HG03520 (cell line): ENCODE measurements around the gene LYSMD1.
"Not testable (repeated sequence)": the region's sequence is repeated elsewhere in the genome, so short reads cannot be mapped to it uniquely, and the experiment has no call there.

Experiments used
- ATAC-seq: cut with Tn5 transposase; IDR thresholded peaks from one replicate; pipeline ENCODE4 v1.9.1; 2021; ENCODE audit warnings: mild to moderate bottlenecking, moderate library complexity; ENCODE audit not compliant: unreplicated experiment

Gene LYSMD1, protein sequence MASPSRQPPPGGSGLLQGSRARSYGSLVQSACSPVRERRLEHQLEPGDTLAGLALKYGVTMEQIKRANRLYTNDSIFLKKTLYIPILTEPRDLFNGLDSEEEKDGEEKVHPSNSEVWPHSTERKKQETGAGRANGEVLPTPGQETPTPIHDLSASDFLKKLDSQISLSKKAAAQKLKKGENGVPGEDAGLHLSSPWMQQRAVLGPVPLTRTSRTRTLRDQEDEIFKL

DNA sequence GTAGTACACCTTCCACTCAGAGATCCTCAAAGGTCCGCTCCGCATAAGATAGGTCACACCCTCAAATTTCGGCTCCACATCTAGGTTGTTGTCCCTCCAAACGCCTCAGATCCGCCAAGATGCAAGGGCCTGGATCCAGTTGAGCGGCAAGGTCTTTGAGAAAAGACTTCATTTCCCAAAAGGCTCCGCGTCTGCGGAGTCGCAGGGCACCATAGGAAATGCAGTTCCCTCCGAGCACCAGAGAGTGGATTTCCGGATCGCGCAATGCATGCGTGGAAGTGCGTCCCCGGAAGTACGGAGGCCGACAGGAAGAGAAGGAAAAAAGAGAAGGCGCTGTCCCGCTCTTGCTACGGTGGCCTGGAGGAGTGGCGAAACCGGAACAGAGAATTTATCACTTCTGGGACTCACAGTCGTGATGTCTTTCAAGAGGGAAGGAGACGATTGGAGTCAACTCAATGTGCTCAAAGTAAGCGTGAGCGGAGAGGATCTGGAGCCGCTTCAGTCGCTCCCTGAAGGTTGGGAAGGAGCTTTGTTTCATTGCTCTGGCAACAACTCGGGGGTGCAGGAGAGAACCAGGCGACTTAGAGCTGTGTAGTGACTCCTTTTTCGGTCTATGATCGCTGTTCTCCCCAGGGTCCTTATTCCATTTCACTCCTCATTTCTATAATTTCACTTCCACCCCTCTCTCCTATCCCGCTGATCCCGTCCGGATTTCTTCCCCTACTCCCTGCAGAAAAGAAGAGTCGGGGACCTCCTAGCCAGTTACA lies at the start of gene LYSMD1, which contains the start of gene SCNM1:
TSS of gene LYSMD1 (minus strand) at position 165 of the 767 bp plus-strand sequence. CDS start 644 bp downstream, outside the sequence.
TSS of gene SCNM1 (plus strand) at position 407 of the 767 bp plus-strand sequence. CDS start at position 416, 9 bp downstream.
- peak; percentile 85 for ATAC-seq

DNA sequence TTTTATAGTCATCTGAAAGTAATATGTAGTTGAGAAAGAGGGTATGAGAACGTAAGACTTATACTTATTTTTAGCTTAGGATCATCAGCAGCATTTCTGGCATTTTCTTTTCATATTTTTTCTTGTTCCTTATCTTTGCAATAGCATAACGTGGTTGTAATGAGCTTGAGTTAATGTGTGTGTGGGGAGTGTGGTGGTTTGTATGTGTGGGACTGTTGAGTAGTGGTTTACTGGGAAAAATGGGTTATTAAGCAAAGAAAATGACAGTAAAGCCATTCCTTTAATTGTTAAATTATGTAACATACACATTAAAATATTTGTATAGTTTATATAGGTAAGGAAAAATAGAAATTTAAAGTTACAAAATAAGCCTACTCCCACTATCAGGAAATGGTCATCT lies 47.9 kb upstream of the LYSMD1 start:
- ATAC-seq: no peak

DNA sequence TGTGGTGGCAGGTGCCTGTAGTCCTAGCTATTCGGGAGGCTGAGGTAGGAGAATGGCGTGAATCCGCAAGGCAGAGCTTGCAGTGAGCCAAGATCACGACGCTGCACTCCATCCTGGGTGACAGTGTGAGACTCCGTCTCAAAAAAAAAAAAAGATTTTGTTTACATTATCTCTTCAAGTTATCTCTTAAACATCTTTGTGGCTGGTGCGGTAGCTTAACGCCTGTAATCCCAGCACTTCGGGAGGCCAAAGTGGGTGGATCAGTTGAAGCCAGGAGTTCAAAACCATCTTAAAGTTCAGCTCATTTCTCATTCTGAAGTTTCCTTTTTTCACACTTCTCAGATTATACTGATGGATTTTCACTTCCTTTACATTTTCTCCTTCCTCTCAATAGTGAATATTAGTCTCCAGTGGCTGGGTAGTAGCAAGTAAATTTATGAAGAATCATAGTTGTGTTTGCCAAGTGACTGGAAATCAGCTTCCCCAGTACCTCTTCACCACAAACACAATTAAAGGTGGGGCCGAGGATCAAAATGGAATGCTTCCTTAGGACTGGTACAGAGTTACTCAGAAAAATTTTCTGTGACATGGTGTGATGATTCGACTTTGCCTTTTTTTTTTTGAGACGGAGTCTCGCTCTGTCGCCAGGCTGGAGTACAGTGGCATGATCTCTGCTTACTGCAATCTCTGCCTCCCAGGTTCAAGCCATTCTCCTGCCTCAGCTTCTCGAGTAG lies 46.4 kb upstream of the LYSMD1 start:
- no peak for ATAC-seq

DNA sequence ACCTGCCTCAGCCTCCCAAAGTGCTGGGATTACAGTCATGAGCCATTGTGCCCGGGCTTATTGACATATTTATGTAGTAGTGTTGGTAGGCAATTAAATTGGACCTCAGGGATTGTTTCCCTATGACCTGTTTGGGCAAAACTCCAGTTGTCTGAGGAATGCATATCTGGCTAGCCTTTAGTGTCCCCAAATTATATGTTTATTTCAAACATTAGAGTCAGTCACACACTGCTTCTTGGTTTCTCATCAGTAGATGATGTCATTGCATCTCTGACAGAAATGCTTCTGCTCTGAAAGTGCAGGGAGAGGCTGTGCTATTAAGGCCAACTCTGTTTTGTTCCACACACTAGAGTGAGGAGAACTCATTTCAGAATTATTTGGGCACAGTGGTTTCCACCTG lies 45.1 kb upstream of the LYSMD1 start:
- ATAC-seq: no peak

DNA sequence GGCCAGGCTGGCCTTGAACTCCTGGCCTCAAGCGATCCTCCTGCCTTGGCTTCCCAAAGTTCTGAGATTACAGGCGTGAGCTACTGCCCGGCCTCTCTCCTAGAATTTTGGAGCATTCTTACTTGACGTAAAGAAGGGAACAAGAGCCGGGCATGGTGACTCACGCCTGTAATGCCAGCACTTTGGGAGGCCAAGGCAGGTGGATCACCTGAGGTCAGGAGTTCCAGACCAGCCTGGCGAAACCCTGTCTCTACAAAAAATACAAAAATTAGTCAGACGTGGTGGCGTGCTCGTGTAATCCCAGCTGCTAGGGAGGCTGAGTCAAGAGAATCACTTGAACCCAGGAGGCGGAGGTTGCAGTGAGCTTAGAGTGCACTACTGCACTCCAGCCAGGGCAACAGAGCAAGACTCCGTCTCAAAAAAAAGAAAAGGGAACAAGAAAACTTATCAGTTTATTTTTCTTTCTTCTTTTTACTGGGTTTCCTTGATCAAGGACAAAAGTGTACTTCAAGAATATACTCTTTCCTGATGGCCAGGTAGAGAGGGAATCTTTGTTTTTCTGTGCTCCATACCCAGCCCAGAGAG lies 39.8 kb upstream of the LYSMD1 start:
- ATAC-seq: not testable (repeated sequence)

DNA sequence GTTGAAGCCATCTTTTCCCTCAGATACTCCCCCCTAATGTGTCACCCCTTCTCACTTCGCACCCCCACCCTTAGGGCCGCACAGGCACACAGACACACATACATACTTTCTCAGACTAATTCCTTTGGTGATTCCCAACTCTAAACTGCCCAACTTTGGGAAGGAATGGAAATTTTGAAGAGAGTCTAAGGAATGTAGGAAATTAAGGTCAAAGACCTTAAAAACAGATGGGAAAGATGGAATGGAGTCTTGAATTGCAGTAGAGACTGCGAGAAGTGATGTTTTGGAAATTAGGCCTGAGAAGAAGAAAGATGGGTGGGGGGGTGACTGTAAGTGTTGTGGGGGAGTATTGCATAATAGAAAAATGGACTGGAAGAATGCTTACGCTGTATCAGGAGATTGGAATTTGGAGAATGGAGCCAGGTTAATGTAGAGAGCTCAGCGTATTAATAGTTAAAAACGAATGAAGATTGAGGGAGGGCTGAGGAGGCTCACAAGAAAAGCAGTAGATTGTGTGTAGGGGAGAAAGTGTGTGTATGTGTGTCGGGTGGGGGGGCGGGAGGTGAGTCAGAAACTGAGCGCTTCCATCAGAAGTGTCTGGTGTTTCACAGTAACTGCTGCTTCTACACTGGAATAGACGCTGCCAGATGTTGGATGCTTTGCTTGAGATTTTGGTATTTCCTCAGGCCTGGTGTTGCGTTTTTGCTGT lies 34.3 kb upstream of the LYSMD1 start:
- no peak for ATAC-seq

DNA sequence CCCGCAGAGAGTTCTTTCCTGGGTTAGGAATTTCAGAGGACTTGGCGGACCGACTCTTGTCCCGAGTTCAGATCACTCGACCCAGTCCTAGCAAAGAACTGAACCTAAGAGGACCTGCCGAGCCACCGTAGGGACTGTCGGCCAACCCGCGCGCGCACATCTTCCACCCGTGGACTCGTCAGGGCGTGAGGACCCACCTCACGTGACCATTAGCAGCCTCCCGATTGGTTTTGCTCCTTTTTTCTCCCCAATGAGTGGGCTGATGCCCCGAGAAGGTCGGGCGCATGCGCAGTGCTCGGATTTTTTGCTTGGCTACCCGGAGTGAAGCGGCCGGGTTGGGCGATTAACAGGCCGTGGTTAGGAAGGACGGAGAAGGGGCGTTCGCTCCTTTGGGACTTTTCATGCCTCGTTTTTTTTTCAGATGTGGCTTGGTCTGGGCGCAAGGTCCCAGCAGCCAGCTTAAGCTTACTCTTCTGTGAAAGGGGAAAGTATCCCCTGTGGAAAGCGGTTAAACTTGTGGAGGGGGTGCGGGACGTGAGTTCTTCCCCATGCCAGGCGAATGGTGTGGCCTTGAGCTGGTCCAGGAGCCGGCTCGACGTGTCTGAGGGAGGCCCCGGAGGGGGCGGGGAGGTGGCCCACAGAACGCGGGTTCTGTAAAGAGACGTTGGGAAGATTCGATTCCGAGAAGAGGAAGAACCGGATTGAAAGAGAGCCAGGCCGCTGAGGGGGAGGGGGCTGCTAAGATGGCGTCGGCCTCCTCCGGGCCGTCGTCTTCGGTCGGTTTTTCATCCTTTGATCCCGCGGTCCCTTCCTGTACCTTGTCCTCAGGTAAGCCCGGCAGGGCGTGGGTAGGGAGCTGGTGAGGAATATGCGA lies 32.8 kb upstream of the LYSMD1 start, which contains the start of gene PIP5K1A:
TSS of gene PIP5K1A (plus strand) at position 299 of the 874 bp plus-strand sequence. CDS start at position 744, 445 bp downstream.
- peak; percentile 84 for ATAC-seq

DNA sequence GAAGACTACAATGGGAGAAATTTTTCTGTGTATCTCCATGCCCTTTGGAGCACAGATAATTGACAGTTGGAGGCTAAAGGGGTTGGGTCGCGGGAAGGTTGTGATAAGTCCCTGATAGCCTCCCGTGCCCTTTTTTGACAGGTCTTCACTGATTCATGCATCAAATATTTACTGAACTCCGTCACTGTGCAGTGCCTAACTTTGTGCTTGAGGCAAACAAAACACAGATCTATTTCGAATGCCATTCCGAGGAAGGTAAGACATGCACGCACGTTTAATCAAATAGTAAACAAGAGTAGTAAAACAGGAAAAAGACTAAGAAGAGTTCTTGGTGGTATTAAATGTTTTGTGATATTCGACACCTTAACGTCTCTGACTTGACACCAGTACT lies 32.2 kb upstream of the LYSMD1 start:
- no peak for ATAC-seq

DNA sequence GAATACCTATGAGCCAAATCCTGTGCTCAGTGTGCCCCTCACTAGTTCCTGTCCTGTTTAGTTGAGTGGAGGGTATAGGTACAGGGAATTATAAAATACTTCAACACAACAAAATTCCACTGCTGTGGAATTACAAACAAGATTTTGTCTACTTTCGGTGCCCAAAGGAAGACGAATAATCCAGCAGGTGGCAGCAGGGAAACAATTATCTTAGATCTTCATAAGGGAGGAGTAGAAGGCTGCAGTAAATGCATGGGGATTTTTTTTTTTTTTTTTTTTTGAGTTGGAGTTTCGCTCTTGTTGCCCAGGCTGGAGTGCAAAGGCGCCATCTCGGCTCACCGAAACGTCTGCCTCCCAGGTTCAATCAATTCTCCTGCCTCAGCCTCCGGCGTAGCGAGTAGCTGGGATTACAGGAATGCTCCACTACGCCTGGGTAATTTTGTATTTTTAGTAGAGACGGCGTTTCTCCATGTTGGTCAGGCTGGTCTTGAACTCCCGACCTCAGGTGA lies 30.6 kb upstream of the LYSMD1 start:
- ATAC-seq: no peak

DNA sequence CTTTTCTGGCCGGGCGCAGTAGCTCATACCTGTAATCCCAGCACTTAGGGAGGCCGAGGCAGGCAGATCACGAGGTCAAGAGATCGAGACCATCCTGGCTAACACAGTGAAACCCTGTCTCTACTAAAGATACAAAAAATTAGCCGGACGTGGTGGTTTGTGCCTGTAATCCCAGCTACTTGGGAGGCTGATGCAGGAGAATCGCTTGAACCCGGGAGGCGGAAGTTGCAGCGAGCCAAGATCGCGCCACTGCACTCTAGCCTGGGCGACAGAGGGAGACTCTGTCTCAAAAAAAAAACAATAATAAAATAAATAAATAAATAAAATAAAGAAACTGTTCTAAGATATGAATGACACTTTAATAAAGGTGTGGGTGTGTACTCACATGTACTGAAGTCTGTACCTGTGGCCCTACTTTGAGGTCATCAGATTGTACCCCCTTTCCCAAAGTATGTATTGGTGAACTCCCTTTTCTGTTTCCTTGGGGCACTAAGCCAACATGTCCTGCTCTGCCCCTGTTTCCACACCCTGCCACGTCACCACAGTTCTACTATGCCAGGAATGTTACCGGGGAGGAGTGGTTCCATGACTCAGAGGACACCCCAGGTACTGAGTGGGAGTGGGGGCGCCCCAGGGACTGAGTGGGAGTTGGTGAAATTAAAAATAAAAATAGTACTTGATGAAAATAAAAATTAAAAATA lies 29.3 kb upstream of the LYSMD1 start:
- ATAC-seq: not testable (repeated sequence)

DNA sequence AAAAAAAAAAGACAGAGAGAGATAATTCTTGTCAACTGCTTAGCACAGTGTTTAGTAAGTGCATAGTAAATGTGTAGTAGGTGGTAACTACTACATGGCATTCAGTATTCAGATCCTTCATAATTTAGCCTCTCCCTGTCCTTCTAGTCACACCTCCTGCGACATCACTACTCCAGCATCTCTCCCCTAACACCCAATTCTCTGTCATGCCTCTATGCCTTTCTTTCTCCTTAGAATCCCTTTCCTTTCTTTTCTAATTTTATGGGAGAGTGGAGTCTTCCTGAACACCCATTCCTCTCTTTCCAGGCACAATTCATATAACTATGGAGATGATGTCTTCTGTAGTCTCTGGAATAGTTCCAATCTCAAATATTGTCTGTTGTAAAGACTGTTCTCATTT lies 28.2 kb upstream of the LYSMD1 start:
- ATAC-seq: no peak

DNA sequence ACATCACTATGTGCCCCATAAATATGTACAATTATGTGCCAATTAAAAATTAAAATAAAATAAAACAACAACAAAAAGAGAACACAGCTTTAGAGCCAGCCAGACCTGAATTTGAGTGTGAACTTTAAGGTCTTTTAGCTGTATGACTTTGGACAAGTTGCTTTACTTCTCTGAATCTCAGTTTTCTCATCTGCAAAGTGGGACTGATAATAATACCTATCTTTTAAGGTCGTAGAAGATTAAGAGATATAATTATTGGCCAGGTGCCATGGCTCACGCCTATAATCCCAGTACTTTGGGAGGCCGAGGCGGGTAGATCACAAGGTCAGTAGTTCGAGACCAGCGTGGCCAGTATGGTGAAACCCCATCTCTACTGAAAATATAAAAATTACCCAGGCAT lies 27.6 kb upstream of the LYSMD1 start:
- no peak for ATAC-seq

DNA sequence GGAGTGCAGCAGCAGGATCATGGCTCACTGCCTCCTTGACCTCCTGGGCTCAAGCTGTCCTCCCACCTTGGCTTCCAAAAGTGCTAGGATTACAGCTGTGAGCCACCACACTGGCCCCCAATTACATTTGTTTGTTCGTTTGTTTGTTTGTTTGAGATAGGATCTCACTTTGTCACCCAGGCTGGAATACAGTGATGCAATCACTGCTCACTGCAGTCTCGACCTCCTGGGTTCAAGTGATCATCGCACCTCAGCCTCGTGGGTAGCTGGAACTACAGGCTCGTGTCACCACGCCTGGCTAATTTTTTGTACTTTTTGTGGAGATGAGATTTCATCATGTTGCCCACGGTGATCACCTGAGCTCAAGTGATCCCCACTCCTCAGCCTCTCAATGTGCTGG lies 26.3 kb upstream of the LYSMD1 start:
- no peak for ATAC-seq

DNA sequence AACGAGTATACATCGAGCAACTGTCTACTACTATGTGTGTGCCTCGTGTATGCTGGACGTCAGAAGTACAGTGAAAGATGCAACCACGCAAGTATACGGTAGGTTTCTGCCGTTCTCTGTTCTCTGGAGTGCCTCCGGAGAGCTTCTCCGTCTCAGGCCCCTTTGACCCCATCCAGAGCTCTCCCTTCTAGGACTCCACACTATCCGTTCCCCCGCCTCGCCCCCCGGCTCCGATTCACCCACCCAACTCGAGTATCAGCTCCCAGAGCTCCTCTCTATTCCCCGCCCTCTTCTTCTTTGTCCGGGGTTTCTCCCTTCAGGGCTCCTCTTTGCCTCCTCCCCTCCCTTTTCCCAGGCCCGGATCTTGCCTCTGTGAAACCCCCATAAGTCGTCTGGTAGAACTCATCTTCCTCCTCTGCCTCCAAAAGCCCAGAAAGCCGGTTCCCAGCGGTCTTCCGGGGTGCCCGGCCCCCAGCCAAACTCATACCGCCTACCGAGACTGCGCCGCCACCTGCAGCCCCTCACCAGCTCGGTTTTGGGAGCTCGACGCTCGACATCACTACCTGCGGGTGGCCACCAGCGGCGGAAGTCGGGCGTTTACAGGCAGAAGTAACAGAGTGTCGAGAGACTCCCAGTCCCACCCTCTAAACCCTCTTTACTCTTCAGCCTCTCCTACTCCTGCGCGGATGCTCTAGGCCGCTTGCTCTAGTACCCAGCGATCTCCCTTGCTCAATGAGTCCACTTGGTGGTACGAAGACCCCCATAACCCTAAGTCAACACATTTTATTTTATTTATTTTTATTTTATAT lies 24.1 kb upstream of the LYSMD1 start, which contains the start of gene VPS72:
TSS of gene VPS72 (minus strand) at position 561 of the 809 bp plus-strand sequence. CDS start at position 485, 76 bp downstream.
- ATAC-seq: peak; percentile 89

DNA sequence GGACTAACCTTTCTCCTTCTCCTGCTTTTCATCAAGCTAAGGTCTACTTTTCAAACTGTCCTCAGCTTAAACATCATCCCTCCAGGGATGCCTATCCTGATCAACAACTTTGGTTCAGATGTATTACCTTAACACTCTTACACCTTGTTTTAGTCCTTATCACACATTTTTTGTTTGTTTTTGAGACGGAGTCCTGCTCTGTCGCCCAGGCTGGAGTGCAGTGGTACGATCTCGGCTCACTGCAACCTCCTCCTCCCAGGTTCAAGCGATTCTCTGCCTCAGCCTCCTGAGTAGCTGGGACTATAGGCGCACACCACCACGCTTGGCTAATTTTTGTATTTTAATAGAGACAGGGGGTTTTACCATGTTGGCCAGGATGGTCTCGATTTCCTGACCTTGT lies 23.0 kb upstream of the LYSMD1 start:
- ATAC-seq: not testable (repeated sequence)

DNA sequence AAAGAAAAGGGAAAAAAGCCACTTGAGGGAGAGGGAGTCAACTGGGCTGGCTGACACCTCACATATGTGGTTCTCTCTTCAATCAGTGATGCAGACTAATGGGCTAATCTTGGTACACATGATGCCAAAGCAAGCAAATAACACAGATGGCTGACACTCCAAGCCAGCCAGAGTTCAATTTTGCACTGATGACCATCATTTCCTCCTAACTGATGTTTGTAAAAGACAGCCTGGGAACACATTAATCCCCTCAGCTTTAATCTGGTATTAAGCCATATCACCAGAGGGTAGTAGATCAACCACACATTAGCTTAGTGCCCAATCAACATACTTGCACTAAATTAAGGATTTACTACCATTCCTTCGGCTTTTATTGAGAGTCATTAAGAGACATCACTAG lies 21.5 kb upstream of the LYSMD1 start:
- ATAC-seq: no peak

DNA sequence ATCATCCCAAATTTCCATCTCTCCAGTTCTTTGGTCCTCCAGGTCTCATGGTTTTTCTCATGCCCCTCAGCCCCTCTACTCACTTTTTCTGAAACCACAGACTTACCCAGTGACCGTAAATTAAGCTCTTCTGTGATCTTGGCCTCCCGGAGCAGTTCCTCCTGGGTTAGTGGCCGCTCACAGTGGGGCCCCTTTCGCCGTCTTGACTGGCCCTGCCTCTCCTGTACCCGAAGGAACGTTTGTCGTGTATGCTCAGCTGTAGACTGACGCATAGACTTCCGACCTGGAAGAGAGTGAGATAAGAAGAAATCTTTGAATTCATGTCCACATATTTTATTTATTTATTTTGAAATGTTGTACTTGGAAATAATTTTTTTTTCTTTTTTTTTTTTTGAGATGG lies 18.5 kb upstream of the LYSMD1 start:
- no peak for ATAC-seq
